H1 (cell line): ENCODE data around the gene KRTAP10-4. TPM values are rescaled to one million over a fixed set of nuclear protein-coding genes. Genes with fewer than 3 reads are reported as not detected.

Source experiments
- RBBP5 ChIP-seq: IDR thresholded peaks from 2 replicates; pipeline ENCODE4 v1.7.1; 2012; ENCODE audit warnings: low read depth, mild to moderate bottlenecking, inconsistent platforms, low read length, moderate library complexity, borderline replicate concordance
- polyA plus RNA-seq, 7 experiments: library from polyadenylated mRNA; depleted of rRNA in 3 of 7; stranded (reverse) in 5 of 7; unstranded in 2 of 7; fragments of >200 nt in 5 of 7; fragments of 200-250 nt in 2 of 7; gene quantifications; 1 replicate in 5 of 7; 2 replicates in 1 of 7; 4 replicates in 1 of 7; pipeline versions ENCODE4 v1.2.1 to v1.2.3, GENCODE V29; 2011 to 2013; ENCODE audit warnings: missing spikeins in 2 of 7, mixed read lengths in 2 of 7
- total RNA-seq: library from RNA; stranded (reverse); fragmentation: NEBNext Ultra II Directional; extraction: Animal tissue kit (Norgen Biotek cat#: 25700); gene quantifications from 2 replicates; pipeline ENCODE4 v1.2.1, GENCODE V29; 2021

KRTAP10-4 gene
- total and polyA plus RNA-seq, 2 of the 8 experiments (the other 6 are each of a cell fraction or from before 2014, with no cell fraction given) = not detected

GRCh38 chr21:44592446-44593311 is 19.1 kb downstream of the KRTAP10-4 start, which contains the start of gene KRTAP10-6 (continued):
- TF ChIP-seq RBBP5 = no peak
